ENCODE measurements around the gene EPC1.

The EPC1 gene

GRCh38 chr10:32362571-32362970 lies 15.6 kb upstream of the EPC1 start:
- H3K9me3 ChIP-seq (ENCODE audit: insufficient read depth, low read depth, low read length) = no peaks in the 10 kb centered on the region
- H3K4me3 ChIP-seq (ENCODE audit: low read depth, low read length) = no peak overlapping the region
- WGBS (ENCODE audit: extremely low coverage, insufficient coverage, insufficient read length) = no CpG with 5 or more reads among the region's 6 CpGs
- DNase-seq = no peak
- no peaks in the 10 kb centered on the region for H3K79me2 ChIP-seq (ENCODE audit: control insufficient read depth, insufficient read depth, low read length, poor library complexity)
- H3K14ac ChIP-seq (ENCODE audit: low read length) = no peak overlapping the region
- H3K18ac ChIP-seq (ENCODE audit: low read length) = no peak overlapping the region
- no peak overlapping the region for H4K12ac ChIP-seq (ENCODE audit: low read depth, low read length)
- H3K9ac ChIP-seq (ENCODE audit: low read length) = no peak overlapping the region
- peaks cover 0 to 12% of the 10 kb centered on the region in 2 experiments for H3K4me1 ChIP-seq (ENCODE audit: control insufficient read depth in 1 of 2, insufficient read depth in 2 of 2, low read length in 2 of 2)
- H4K8ac ChIP-seq (ENCODE audit: low read depth, low read length) = no peak overlapping the region
- no peaks in the 10 kb centered on the region for H3K36me3 ChIP-seq (ENCODE audit: control insufficient read depth in 1 of 2, insufficient read depth in 2 of 2, low read length in 2 of 2)
- no peak overlapping the region for H2AK5ac ChIP-seq (ENCODE audit: low read length)
- no peak overlapping the region for H2AFZ ChIP-seq (ENCODE audit: insufficient read depth, low read length, poor library complexity)
- no peak overlapping the region for H3K4me2 ChIP-seq (ENCODE audit: low read length)
- no peak overlapping the region for H3K23ac ChIP-seq (ENCODE audit: low read length)
- no peaks in the 10 kb centered on the region for H3K79me1 ChIP-seq (ENCODE audit: low read length)
- H3K27ac ChIP-seq (ENCODE audit: low read depth, low read length) = no peak overlapping the region
- H4K91ac ChIP-seq (ENCODE audit: low read depth, low read length) = no peak overlapping the region
- no peaks in the 10 kb centered on the region for H3K27me3 ChIP-seq (ENCODE audit: insufficient read depth, low read length)
- H2BK120ac ChIP-seq (ENCODE audit: insufficient read depth, low read length, poor library complexity) = no peak overlapping the region
- no peak overlapping the region for H2BK5ac ChIP-seq (ENCODE audit: low read depth, low read length, poor library complexity)
- H3K4ac ChIP-seq (ENCODE audit: low read depth, low read length) = no peak overlapping the region
- no peak overlapping the region for H2BK12ac ChIP-seq (ENCODE audit: low read length)

GRCh38 chr10:32360884-32361283 lies 13.9 kb upstream of the EPC1 start:
- no peak overlapping the region for H4K12ac ChIP-seq (ENCODE audit: low read depth, low read length)
- H3K18ac ChIP-seq (ENCODE audit: low read length) = no peak overlapping the region
- no peak overlapping the region for H3K14ac ChIP-seq (ENCODE audit: low read length)
- H3K79me2 ChIP-seq (ENCODE audit: control insufficient read depth, insufficient read depth, low read length, poor library complexity) = no peaks in the 10 kb centered on the region
- no peaks in the 10 kb centered on the region for H3K79me1 ChIP-seq (ENCODE audit: low read length)
- no peak overlapping the region for H3K4me3 ChIP-seq (ENCODE audit: low read depth, low read length)
- no peaks in the 10 kb centered on the region for H3K9me3 ChIP-seq (ENCODE audit: insufficient read depth, low read depth, low read length)
- DNase-seq = no peak
- H3K4ac ChIP-seq (ENCODE audit: low read depth, low read length) = no peak overlapping the region
- H2AFZ ChIP-seq (ENCODE audit: insufficient read depth, low read length, poor library complexity) = no peak overlapping the region
- no peak overlapping the region for H3K23ac ChIP-seq (ENCODE audit: low read length)
- peaks cover 0 to 2% of the 10 kb centered on the region in 2 experiments for H3K36me3 ChIP-seq (ENCODE audit: control insufficient read depth in 1 of 2, insufficient read depth in 2 of 2, low read length in 2 of 2)
- H3K27me3 ChIP-seq (ENCODE audit: insufficient read depth, low read length) = no peaks in the 10 kb centered on the region
- no peak overlapping the region for H3K4me2 ChIP-seq (ENCODE audit: low read length)
- no peak overlapping the region for H2BK120ac ChIP-seq (ENCODE audit: insufficient read depth, low read length, poor library complexity)
- no peak overlapping the region for H4K91ac ChIP-seq (ENCODE audit: low read depth, low read length)
- H4K8ac ChIP-seq (ENCODE audit: low read depth, low read length) = no peak overlapping the region
- no CpG with 5 or more reads among the region's 2 CpGs for WGBS (ENCODE audit: extremely low coverage, insufficient coverage, insufficient read length)
- no peak overlapping the region for H2BK5ac ChIP-seq (ENCODE audit: low read depth, low read length, poor library complexity)
- H3K4me1 ChIP-seq (ENCODE audit: control insufficient read depth in 1 of 2, insufficient read depth in 2 of 2, low read length in 2 of 2) = peaks cover 0 to 12% of the 10 kb centered on the region in 2 experiments
- no peak overlapping the region for H3K27ac ChIP-seq (ENCODE audit: low read depth, low read length)
- no peak overlapping the region for H2AK5ac ChIP-seq (ENCODE audit: low read length)
- H3K9ac ChIP-seq (ENCODE audit: low read length) = no peak overlapping the region
- no peak overlapping the region for H2BK12ac ChIP-seq (ENCODE audit: low read length)

- no peak overlapping the region for H3K4me2 ChIP-seq (ENCODE audit: low read length)
- DNase-seq = peak in 1 of 2 donors; percentile 7
- H3K36me3 ChIP-seq (ENCODE audit: control insufficient read depth in 1 of 2, insufficient read depth in 2 of 2, low read length in 2 of 2) = peaks cover 0 to 2% of the 10 kb centered on the region in 2 experiments
- no peak overlapping the region for H2BK12ac ChIP-seq (ENCODE audit: low read length)
- H2AFZ ChIP-seq (ENCODE audit: insufficient read depth, low read length, poor library complexity) = no peak overlapping the region
- no peak overlapping the region for H3K4me3 ChIP-seq (ENCODE audit: low read depth, low read length)
- no peak overlapping the region for H4K12ac ChIP-seq (ENCODE audit: low read depth, low read length)
- H4K91ac ChIP-seq (ENCODE audit: low read depth, low read length) = no peak overlapping the region
- H3K4ac ChIP-seq (ENCODE audit: low read depth, low read length) = no peak overlapping the region
- H3K27ac ChIP-seq (ENCODE audit: low read depth, low read length) = no peak overlapping the region
- H3K79me1 ChIP-seq (ENCODE audit: low read length) = no peaks in the 10 kb centered on the region
- H3K18ac ChIP-seq (ENCODE audit: low read length) = no peak overlapping the region
- no peaks in the 10 kb centered on the region for H3K27me3 ChIP-seq (ENCODE audit: insufficient read depth, low read length)
- no peaks in the 10 kb centered on the region for H3K79me2 ChIP-seq (ENCODE audit: control insufficient read depth, insufficient read depth, low read length, poor library complexity)
- WGBS (ENCODE audit: extremely low coverage, insufficient coverage, insufficient read length) = no CpG with 5 or more reads among the region's 1 CpG
- H3K14ac ChIP-seq (ENCODE audit: low read length) = no peak overlapping the region
- H2AK5ac ChIP-seq (ENCODE audit: low read length) = no peak overlapping the region
- no peak overlapping the region for H2BK5ac ChIP-seq (ENCODE audit: low read depth, low read length, poor library complexity)
- no peaks in the 10 kb centered on the region for H3K9me3 ChIP-seq (ENCODE audit: insufficient read depth, low read depth, low read length)
- H4K8ac ChIP-seq (ENCODE audit: low read depth, low read length) = no peak overlapping the region
- H3K23ac ChIP-seq (ENCODE audit: low read length) = no peak overlapping the region
- H3K9ac ChIP-seq (ENCODE audit: low read length) = no peak overlapping the region
- no peak overlapping the region for H2BK120ac ChIP-seq (ENCODE audit: insufficient read depth, low read length, poor library complexity)
- peaks cover 0 to 12% of the 10 kb centered on the region in 2 experiments for H3K4me1 ChIP-seq (ENCODE audit: control insufficient read depth in 1 of 2, insufficient read depth in 2 of 2, low read length in 2 of 2)
Measured at GRCh38 chr10:32360241-32360640, 13.3 kb upstream of the EPC1 start.

- WGBS (ENCODE audit: extremely low coverage, insufficient coverage, insufficient read length) = no CpG with 5 or more reads among the region's 8 CpGs
- H3K79me2 ChIP-seq (ENCODE audit: control insufficient read depth, insufficient read depth, low read length, poor library complexity) = no peaks in the 10 kb centered on the region
Measured at GRCh38 chr10:32357056-32357735, 10.2 kb upstream of the EPC1 start.

More at GRCh38 chr10:32357056-32357735, 10.2 kb upstream of the EPC1 start:
- H2AFZ ChIP-seq (ENCODE audit: insufficient read depth, low read length, poor library complexity) = no peak overlapping the region
- H2BK120ac ChIP-seq (ENCODE audit: insufficient read depth, low read length, poor library complexity) = no peak overlapping the region
- no peak overlapping the region for H4K12ac ChIP-seq (ENCODE audit: low read depth, low read length)
- H2BK12ac ChIP-seq (ENCODE audit: low read length) = peak overlapping the region; percentile 31
- H3K4ac ChIP-seq (ENCODE audit: low read depth, low read length) = no peak overlapping the region
- H3K9ac ChIP-seq (ENCODE audit: low read length) = no peak overlapping the region
- peak overlapping the region; percentile 6 for H4K91ac ChIP-seq (ENCODE audit: low read depth, low read length)
- peaks cover 0 to 2% of the 10 kb centered on the region in 2 experiments for H3K36me3 ChIP-seq (ENCODE audit: control insufficient read depth in 1 of 2, insufficient read depth in 2 of 2, low read length in 2 of 2)
- H3K4me3 ChIP-seq (ENCODE audit: low read depth, low read length) = no peak overlapping the region
- H3K14ac ChIP-seq (ENCODE audit: low read length) = no peak overlapping the region
- no peaks in the 10 kb centered on the region for H3K9me3 ChIP-seq (ENCODE audit: insufficient read depth, low read depth, low read length)
- no peak overlapping the region for H3K18ac ChIP-seq (ENCODE audit: low read length)
- H3K4me2 ChIP-seq (ENCODE audit: low read length) = no peak overlapping the region
- no peak overlapping the region for H4K8ac ChIP-seq (ENCODE audit: low read depth, low read length)
- no peak for DNase-seq
- no peak overlapping the region for H3K23ac ChIP-seq (ENCODE audit: low read length)
- H2BK5ac ChIP-seq (ENCODE audit: low read depth, low read length, poor library complexity) = no peak overlapping the region
- no peak overlapping the region for H3K27ac ChIP-seq (ENCODE audit: low read depth, low read length)
- H2AK5ac ChIP-seq (ENCODE audit: low read length) = no peak overlapping the region
- H3K79me1 ChIP-seq (ENCODE audit: low read length) = no peaks in the 10 kb centered on the region
- H3K27me3 ChIP-seq (ENCODE audit: insufficient read depth, low read length) = no peaks in the 10 kb centered on the region
- peaks cover 0 to 9% of the 10 kb centered on the region in 2 experiments for H3K4me1 ChIP-seq (ENCODE audit: control insufficient read depth in 1 of 2, insufficient read depth in 2 of 2, low read length in 2 of 2)
